HG03565 (cell line): ENCODE data around the gene TEDC1.

Source experiments
- ATAC-seq: cut with Tn5 transposase; IDR thresholded peaks from one replicate; pipeline ENCODE4 v1.9.1; 2021; ENCODE audit warnings: mild to moderate bottlenecking, moderate library complexity; ENCODE audit not compliant: unreplicated experiment

Gene TEDC1

DNA sequence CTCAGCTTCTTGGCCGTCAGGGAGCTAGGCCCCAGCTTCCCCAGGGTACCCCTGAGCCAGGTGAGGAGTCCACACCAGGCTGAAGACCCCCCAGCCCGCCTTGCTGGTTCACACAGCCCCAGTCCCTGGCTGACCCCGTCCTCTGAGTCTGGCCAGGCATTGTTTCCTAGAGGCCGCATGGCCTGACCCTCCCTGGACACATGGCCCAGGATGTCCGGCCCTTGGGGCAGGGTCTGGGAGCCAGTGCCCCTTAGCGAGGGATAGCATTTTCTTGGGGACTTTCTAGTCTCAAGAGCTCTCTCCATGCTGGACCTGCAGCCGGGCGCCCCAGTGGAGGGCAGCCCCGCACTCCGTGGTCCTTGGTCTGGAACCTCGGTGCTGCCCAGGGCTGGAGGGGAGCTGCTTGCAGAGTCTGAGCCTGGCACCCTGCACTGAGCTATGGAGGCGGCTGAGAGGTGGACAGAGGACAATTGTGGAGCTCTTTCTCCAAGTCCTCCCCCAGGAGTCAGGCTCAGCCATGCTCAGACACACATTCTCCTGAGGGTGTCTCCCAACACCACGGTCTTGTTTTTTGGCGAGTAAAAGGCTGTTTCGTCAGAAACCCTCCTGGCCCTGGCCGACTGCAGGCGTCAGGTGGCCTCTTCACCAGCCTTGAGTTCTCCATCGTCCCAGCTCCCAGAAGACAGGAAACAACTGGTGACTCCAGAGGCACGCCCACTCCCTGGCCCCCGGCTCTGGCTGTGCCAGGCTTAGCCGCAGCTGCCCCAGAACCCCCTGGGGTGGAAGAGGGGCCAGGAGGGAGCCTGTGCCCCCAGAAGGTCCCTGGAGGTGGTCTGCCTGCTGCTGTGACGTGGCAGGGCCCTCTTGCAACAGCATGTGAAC is 34.1 kb upstream of the TEDC1 start:
- no peak for ATAC-seq

DNA sequence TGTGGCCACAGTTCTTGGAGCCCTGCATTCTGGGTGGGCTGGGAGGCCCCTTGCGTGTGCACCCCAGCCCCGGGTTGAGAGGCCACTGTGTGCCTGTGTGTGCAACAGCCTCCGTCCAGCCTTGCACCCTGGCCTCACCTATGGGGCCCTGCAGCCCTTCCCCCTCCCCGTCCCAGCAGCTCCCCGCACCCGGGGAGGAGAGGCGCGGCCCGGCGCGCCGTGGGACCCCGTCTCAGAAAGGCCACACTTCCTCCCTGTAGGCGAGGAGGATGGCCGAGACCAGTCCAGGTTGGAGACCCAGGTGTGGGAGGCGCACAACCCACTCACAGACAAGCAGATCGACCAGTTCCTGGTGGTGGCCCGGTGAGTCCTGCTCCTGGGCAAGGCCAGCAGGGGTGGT is 33.0 kb upstream of the TEDC1 start:
- no peak for ATAC-seq

DNA sequence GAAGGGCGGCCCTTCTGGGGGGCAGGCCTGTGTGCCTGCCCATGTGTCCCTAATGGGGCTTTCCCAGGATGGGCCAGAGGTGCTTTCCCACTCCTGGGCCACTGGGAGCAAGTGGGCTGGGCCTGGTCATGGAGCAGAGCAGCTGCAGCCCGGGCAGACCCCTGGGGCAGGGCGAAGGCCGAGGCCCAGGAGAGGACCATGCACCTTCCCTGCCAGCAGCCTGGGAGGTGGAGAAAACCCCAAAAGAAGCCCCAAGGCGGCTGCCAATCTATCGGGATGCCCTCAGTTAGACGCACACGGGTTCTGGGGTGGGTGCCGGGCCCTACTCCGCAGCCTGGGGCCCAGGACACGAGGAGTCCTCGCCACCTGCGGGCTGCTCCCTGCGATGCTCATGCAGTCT is 32.5 kb upstream of the TEDC1 start:
- ATAC-seq: no peak

- ATAC-seq: no peak
Measured at GRCh38 chr14:105460116-105460515, 30.9 kb upstream of the TEDC1 start.

- no peak for ATAC-seq
Measured at GRCh38 chr14:105460616-105461015, 30.4 kb upstream of the TEDC1 start.

DNA sequence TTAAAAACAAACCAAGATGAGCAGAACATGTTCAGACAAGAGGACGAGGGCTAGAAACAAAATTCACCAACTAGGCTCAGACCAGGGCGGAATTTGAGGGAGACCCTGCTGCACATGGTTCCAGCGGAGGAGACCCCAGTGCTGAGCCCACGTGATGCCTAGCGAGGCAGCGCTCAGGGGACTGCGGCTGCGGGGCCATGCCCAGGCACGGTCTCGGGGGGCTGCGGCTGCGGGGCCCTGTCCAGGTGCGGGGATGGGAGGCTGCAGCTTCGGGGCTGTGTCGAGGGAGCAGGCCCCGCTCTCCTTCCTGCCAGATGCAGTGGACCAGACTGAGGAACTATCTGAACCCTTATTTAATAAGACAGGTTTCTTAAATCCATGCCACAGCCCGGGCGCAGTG is 29.1 kb upstream of the TEDC1 start:
- ATAC-seq: no peak

DNA sequence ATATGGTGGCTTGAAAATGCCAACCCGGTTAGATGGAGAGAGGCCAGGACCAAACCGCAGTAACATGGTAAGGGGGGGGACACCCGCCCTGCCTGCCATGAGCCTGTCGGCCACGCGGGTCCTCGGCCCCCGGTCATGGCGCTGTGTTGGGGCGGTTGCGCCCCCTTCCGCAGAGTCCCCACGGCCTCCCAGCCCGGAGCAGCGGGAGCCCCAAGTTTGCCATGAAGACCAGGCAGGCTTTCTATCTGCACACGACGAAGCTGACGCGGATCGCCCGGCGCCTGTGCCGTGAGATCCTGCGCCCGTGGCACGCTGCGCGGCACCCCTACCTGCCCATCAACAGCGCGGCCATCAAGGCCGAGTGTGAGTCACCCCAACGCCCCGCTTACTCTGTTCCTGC is 26.5 kb upstream of the TEDC1 start:
- ATAC-seq: no peak

GRCh38 chr14:105465209-105466031 is 25.6 kb upstream of the TEDC1 start:
- ATAC-seq: no peak

DNA sequence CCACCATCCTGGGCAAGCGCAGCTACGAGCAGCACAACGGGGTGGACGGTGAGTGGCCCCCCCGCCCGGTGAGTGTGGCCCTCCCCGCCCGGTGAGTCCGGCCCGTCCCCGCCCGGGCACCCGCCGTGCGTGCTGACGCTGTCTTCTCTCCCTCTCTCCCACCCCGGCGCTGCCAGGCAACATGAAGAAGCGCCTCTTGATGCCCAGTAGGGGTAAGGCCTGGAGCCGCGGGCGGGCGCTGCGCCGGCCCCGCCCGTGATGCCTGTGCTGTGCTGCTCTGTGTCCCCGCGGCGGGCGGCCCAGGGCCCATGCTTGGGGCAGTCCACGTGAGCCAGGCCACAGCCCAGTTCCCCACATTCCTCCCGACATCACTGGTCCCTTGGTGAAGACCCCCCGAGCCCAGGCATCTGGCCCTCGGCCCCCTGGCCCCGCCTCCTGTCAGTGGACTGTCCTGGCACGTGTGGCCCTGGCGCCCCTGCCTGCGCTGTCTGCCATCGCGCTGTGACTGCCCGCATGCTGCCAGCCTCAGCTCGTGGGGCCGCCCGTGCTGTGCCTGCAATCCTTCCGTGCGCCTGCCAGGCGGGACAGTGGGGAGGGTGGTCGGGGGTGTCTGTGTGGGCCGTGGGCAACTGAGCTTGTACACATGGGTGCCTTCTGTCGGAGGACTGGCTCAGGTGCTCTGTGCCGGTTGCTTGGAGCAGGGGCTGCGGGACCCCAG is 24.4 kb upstream of the TEDC1 start:
- ATAC-seq: no peak

GRCh38 chr14:105467249-105467941 is 23.7 kb upstream of the TEDC1 start:
- ATAC-seq: no peak

- ATAC-seq: no peak
Measured at GRCh38 chr14:105467942-105468471, 23.0 kb upstream of the TEDC1 start.

GRCh38 chr14:105468621-105469241 is 22.3 kb upstream of the TEDC1 start:
- ATAC-seq: no peak

GRCh38 chr14:105469456-105470349 is 21.3 kb upstream of the TEDC1 start:
- ATAC-seq: no peak

GRCh38 chr14:105470350-105471296 is 20.4 kb upstream of the TEDC1 start:
- ATAC-seq: no peak

- no peak for ATAC-seq
Measured at GRCh38 chr14:105471297-105471821, 19.7 kb upstream of the TEDC1 start.

DNA sequence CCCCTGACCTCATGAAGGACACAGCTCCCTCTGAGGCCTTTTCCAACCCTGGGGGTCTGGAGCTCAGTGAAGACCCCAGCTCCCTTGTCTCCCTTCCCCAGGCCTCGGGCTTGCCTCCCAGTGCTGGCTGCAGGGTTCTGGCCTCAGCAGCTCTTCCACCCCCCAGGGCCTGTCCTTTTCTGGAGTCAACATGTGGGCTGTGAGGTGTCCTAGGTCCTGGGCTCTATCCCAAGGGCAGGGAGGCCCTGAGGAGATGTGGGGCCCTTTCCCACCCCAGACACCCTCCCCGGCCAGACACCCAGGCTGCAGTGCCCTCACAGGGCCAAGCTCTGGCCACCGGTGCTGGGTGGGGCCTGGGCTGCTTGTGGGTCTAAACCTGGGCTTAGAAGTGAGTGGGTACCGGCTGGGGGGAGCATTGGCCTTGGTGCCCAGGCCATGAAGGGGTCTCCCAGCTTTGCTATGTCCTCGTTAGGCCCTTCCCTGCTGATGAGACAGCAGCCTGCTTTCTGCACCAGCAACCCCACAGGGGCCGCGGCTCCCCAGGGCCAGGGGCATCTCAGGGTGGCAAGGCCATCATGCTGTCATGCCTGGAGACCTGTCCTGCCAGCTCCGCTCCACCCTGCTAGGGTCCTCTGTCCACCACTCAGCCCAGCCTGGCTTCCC is 19.1 kb upstream of the TEDC1 start:
- no peak for ATAC-seq

- no peak for ATAC-seq
Measured at GRCh38 chr14:105472486-105472991, 18.5 kb upstream of the TEDC1 start.
